GM21737 (cell line): ENCODE measurements around the gene GSTO2.
A peak's percentile ranks its signal among the peaks of the same experiment; 100 is the strongest.

ENCODE experiments used
- ATAC-seq: cut with Tn5 transposase; IDR thresholded peaks from one replicate; pipeline ENCODE4 v1.9.1; 2021; ENCODE audit warnings: mild to moderate bottlenecking, moderate library complexity; ENCODE audit not compliant: unreplicated experiment

Gene GSTO2

GRCh38 chr10:104279550-104280259 lies 10.7 kb downstream of the GSTO2 start:
- ATAC-seq, result no peak

- ATAC-seq, result no peak
These were observed 12.7 kb downstream of the GSTO2 start for GRCh38 chr10:104281694-104282093.

DNA sequence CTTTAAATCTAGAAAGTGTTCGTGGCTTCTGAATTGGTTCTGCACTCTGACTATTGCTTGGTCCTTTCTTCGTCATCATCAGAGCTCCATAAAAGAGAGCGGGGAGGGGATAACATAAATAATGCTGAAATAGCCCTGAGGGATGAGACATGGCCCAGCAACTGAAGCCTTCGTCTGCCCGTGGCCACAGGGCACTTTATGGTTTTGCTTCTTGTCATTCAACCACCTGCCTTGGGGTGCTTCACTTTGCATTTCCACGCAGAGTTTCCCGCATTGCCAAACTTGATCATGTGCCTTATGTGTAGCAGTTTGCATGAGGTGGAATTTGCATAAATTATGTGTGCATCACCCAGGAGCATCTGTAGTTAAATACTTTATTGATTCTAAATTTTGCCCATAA lies 15.9 kb downstream of the GSTO2 start:
- no peak for ATAC-seq

DNA sequence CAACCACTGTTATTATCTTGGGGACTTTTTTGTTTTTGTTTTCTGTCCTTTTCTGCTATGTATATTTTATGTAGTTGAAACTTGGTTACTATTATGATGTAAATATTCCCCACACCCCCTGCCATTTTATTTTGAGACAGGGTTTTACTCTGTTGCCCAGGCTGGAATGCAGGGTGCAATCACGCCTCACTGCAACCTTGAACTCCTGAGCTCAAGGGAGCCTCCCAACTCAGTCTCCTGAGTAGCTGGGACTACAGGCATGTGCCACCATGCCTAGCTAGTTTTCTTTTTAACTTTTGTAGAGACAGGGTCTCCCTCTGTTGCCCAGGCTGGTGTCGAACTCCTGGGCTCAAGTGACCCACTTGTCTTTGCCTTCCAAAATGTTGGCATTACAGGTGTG lies 18.0 kb downstream of the GSTO2 start:
- no peak for ATAC-seq

DNA sequence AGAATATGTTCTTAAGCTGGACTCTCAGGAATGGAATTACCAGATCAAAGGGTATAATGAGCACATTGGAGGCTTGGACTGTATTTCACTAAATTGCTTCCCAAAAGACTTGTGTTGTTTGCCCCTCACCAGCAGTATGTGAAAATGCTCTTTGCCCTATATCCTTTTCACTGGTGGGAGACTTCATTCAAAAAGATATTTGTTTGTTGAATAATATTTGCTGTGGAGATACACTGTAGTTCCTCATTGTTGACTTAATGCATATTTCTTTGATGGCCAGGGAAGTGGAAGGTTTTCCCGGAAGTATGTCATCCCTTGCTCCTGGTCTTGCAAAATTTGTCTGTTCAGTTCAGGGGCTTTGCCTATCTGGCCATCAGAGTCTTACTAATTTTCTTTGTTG lies 19.4 kb downstream of the GSTO2 start:
- no peak for ATAC-seq

- peak; percentile 98 for ATAC-seq
These were observed 22.5 kb downstream of the GSTO2 start for GRCh38 chr10:104291439-104291951.

DNA sequence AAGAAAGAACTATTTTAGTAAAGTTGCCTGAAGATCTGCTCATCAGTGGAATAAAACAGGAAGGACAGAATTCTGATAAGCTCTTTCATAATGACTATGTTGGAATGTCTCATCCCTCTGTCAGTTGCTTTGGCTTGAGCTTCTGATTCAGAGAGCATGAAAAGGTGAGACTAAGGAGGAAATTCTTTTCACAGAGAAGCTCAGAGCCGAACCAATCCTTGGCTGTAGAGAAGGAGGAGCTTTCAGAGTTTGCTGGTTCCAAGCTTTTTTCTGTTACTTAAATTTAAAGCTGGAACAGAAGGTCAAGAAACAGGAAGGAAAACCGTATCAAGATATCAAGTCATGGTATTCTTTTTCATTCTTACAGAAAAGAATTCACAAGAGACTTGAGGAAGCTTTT lies 24.0 kb downstream of the GSTO2 start:
- ATAC-seq, result no peak

DNA sequence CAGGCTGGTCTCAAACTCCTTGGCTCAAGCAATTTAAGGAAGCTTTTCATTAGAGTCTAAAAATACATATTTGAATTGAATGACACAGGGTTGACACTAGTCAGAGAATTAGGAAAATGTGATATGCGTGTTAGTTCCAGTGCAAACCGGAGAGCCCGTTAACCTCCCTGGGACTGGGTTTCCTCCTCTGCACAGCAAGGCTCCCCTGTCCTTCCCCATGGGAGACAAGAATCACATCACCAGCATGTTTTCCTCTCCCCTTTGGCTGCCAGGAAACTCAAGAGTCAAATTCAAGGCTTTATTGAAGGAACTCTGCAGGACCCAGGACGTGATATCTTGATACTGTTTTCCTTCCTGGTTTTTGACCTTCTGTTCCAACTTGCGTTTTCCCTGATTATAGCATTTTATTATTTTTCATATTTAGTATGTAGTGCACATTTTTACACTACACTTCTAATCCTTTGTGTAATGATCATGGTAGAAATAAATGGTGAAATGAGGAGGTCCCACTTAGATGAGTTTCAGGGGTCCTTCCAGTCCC lies 24.9 kb downstream of the GSTO2 start:
- ATAC-seq, result no peak

DNA sequence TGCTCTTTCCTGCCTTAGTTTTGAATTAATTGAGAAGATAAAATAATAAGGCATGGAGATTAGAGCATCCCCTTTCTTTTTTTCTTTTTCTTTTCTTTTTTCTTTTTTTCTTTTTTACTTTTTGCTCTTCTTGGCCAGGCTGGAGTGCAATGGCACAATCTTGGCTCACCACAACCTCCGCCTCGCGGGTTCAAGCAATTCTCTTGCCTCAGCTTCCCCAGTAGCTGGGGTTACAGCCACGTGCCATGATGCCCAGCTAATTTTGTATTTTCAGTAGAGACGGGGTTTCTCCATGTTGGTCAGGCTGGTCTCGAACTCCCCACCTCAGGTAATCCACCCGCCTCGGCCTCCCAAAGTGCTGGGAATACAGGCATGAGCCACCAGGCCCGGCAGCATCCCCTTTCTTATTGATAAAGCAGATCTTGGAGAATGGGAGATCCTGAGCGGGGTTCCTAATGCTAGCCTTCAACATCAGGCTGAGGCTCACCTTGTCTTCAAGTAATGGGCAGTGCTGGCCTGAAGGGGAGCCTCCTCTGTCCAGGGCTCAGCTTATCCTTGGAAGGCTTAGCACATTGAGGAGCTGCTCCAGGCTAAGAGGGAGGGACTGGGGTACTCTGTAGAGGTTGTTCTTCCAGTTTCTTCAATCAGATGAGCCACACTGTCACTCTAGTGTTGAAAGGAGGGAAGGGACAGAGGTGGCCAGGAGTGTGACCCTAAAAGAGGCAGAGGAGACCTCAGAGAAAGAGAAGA lies 27.9 kb downstream of the GSTO2 start:
- no peak for ATAC-seq

GRCh38 chr10:104297697-104298660 lies 29.0 kb downstream of the GSTO2 start:
- ATAC-seq, result no peak

DNA sequence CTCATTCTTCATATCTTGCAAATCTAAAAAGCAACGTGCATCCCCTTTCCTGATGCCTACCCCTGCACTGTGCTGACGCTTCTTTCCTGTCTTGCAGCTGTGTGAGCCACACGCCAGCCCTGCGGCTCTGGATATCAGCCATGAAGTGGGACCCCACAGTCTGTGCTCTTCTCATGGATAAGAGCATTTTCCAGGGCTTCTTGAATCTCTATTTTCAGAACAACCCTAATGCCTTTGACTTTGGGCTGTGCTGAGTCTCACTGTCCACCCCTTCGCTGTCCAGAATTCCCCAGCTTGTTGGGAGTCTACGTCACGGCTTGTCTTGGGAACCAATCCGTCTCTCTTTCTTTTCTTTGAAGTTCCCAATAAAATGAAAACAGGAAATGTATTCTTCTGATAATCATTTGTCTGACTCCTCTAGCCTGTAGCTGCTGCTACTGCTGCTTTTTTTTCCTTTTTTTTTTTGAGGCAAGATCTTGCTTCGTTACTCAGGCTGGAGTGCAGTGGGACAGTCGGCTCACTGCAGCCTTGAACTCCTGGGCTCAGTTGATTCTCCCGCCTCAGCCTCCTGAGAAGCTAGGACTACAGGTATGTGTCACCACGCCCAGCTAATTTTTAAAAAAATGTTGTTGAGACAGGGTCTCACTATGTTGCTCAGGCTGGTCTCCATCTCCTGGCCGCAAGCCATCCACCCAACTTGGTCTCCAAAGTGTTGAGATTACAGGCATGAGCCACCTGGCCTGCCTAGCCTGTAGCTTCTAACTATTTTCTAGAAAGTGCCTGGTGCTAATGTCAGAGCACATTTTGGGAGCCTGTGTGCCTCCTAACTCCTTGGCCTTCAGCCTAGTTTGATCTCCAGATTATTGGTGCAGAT lies 30.3 kb downstream of the GSTO2 start:
- ATAC-seq, result no peak

- ATAC-seq, result no peak
These were observed 31.2 kb downstream of the GSTO2 start for GRCh38 chr10:104300002-104300735.

DNA sequence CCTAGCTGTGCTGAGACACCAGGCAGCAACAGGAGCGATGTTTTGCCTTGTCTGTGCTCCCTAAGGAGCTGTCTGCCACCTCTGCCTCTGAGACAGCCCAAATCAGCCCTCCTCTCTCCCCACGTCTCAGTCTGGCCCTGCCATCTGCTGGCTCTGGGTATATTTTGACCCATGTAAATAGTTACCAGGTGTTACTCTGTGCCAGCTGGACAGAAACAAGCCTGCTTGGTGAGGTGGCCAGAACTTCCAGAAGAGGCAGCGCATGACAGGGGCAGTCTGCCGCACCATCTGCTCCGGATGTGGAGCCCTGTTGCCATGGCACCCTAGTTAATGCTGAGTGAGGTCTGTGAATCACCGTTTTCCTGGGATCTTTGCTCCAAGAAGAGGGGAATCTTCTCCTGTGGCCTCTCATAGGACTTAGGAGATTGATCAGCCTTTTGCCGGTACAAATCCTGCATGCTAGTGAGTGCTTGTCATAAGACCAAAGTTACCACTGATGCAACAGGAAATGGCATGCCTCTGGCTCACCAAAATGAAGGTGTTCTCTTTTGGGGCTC lies 31.8 kb downstream of the GSTO2 start:
- no peak for ATAC-seq

DNA sequence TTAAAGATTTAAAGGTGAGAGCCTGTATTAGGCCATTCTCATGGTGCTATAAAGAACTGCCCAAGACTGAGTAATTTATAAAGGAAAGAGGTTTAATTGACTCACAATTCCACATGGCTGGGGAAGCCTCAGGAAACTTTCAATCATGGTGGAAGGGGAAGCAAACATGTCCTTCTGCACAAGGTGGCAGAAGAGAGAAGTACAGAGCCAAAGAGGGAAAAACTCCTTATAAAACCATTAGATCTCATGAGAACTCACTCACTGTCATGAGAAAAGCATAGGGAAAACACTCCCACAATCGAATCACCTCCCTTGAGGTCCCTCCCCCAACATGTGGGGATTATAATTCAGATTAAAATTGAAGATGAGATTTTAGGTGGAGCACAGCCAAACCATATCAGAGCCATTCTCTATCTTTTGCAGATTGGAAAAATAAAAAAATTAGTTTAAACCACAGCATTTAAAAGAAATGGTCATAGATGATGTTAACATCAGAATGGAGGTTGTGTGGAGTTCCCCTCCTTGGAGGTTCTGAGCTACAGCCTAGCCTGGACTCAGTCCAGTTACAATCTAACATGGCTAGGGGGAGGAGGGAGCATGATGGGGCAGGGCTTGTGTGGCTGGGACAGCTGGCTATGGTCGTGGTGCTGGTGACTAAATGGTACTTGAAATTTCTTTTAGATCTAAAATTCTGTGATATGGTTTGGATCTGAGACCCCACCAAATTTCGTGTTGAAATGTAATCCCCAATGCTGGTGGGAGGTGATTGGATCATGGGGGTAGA lies 33.1 kb downstream of the GSTO2 start:
- ATAC-seq, result no peak

DNA sequence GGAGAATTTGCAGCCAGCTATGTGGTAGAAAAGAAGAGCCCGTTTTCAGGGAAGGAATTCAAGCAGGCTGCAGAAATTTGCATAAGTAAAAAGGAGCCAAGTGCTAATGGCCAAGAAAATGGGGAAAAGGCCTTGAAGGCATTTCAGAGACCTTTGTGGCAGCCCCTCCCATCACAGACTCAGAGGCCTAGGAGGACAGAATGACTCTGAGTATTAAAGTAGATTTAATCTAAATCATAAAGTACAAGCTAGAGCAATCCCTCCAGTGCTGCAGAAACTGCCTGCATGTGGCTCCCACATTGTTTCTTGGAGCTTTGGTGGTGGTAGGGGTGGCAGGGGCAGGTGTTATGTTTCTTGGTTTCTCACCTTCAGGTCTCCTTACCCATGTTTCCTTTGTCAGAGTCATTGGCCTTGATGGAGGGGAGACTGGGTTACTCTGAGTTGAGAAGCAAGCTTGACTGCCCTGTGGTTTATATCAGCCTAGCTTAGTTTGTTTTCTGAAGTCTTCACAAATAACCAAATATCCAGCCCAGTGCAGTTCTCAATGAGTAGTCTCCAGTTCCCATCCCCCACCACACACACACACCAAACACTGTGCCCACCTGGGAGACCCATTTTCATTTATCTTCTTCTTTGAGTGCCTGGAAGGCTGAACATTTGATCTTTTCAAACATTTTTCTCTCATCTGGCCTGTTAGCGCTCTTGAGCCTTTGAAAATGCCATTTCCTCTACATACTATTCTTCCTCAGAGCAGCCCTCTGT lies 34.8 kb downstream of the GSTO2 start:
- no peak for ATAC-seq

DNA sequence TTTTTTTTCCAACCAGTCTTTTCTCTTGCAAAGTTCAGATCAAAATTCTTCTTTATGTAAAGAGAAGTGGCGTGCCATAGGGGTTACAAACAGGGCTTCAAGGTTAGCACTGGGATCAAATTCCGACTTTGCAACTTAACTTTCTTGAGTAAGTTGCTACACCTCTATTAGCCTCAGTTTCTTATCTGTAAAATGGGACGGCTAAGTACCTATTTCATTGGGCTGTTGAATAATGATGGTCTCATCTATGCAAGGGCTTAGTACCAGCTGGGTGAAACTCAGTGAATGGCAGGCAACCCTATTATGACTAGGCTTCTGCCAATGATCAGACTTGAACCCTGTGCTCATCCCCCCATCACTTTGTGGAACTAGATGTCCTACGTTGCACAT lies 35.4 kb downstream of the GSTO2 start:
- no peak for ATAC-seq

DNA sequence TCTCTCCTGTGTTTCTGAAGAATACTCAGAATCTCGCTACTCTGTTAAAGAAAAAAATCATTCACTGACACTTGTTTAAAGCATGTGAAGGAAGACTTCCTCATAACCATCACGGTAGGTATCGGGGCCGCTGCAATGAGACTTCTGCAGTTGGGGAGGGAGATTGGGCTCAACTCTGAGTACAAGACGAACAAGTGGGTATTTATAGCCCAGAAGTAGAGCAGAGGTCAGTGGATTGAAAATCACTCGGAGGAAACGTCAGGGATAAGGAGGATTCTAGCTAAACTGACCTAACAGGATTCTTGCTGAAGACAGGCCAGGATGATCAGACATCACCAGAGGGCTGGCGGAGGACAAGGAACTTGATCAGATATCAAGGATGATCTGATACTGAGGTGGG lies 35.9 kb downstream of the GSTO2 start:
- ATAC-seq, result no peak
